ENCODE data around the gene SIRPD.
"Not testable (repeated sequence)": the region's sequence is repeated elsewhere in the genome, so short reads cannot be mapped to it uniquely, and the experiment has no call there.

SIRPD gene

DNA sequence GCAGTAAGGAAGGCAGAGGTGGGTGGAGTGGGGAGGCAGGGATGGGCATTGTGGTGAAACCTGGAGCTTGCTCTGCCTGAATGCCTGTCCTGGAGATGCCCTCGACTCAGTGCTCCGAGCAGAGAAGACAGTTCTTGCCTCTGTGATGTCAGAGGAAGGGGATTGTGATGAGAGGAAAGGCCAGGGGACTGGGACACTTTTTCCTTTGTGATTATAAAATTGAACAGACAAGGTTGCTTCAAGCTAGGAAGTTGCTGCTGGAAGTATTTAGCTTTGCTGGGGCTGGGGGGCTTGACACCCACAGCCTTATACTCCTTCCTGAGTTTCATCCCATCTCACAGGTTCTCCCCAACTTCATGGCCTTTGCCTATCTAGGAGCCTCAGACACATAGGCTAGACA, at the start of gene SIRPD:
TSS of gene SIRPD (minus strand) at position 101 of the 400 bp plus-strand sequence. CDS start at position 49, 52 bp downstream.
- no peak for DNase-seq

DNA sequence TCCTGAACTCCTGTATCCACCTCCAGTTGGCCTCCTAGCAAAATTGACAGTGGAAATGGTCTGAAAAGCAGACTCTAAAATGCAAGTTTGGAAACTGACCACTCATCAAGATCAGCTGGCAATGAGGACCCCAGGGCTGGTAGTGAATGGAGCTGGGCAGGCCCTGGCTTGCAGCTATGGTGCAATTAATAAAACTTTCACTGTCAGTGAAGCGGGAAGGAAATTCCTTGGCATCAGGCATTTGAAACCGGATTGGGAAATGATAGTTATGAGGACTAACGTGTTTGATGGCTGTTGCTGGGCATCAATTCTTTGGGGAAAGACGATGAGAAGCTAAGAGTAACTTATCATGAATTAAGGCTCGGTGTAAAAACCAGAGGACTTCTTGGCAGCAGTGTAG, 43.2 kb upstream of the SIRPD start:
- no peak for DNase-seq

DNA sequence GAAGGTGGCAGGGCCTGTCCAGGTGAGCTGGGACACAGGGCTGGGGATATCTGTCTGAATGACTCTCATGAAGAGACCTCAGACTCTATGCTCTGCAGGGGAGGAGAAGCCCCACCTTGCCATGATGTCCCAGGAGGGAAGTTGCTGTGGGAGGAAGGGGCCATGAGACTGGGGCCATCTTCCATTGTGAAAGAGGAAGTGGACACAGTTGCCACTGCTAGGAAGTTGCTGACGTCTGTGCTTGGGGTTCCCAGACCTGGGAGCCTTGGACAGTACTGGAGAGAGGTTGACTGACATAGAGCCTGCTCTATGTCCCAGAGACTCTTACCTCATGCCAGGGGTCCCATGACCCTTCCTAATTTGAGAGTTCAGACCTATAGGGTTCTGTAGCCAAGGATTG, 37.8 kb upstream of the SIRPD start:
- no peak for DNase-seq

DNA sequence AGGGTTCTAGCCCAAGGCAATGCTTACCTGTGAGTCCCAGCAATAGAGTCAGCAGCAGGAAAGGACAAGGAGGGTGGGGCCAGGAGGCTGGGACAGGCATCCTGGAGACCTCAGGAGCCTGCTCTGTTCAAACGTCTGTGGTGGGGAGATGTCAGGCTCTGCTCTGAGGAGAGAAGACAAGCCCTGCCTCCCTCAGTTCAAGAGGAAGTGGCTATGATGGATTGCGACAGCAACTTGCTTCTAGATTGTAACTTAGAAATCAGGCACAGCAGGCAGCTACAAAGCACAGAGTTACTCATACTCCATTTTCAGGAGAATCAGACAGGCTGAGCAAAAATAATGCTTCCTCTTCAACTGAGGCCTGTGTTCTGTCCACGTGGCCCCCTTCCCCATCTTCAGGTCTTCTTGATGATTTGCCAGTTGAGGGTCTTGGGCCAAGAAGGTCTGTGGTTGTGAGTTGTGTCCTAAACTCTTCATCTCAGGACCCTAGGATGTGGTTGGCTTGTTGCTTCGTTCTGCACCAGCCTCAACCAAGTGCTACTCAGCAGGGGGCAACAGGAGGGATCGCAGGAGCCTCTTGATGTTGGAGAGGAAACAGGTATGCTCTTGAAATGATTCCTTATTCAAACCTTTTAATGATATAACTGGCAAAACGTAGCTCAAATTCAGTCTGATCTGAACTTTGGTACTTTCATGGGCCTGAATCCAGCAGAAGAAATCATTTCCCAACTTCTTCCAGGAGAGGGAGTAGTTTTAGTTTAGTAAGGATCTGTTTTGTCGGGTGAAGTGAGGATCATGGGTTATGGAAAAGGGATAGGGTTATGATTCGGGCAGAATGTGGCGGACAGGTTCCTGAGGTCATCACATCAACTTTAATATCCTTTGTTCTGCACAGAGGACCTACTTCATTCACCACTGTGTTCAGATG, 31.3 kb upstream of the SIRPD start:
- no peak for DNase-seq

DNA sequence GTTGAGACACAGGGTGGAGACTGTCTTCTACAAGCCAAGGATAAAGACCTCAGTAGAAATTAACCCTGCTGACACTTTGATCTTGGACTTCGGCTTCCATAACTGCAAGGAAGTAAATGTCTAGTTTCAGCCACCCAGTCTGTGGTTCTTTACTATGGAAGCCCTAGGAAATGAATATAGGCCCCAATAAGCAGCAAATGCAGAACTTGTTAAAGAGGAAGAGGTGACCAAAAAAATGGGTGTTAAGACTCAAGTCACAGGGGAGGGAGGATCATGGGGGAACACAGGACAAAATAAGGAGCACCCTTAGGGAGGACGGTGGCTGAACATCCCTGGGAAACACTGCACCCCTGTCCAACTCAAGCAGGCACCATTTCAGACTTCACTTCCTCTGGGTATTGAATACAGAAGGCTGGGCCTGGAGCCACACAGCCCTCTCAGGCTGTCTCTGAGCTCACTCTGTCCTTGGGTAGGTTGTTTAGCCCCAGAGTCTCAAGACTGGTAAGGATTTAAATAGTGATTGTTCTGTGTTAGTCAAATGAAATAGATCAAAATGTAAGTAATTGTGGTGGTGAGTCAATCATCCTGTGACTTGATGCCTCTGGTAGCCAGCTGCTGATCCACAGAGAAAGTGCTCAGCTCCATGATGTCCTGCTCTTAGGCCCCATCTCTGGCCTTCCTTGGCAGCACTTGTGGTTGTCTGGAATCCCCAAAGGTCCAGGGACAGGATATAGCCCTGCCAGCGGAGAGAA, 30.5 kb upstream of the SIRPD start:
- DNase-seq = no peak

DNA sequence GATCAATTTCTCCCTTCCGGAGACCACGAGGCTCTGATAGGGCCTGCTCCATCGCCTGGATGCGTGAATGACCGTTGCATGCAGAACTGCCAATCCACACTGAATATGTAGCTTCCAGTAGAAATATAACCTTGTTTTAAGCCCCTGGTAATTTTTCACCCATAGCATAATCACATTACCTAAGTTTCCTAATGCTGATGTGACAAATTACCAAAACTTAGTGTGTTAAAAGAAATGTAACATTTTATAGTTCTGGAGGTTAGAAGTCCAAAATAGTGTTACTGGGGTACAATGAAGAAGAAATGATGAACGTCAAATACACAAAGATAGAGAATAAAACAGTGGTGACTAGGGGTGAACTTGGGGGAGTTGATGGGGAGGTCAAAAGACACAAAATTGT, 22.0 kb upstream of the SIRPD start:
- no peak for DNase-seq

DNA sequence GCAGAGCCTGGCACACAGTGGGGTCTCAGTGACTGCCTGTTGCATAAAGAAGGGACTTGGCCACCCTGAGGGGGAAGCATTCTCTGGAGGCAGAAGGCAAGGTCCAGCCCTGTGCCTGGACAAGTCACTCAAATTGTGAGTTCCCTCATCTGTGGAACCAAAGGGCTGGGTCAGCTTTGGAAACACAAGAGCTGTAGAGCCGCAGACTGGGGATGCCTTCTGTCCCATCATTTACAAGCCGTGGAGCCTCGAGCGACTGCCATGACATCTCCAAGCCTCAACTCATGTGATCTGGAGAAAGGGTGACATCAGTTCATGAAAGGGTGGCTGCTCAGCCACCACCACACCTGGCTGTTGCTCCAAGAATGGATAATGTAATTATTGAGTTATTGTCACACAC, 20.4 kb upstream of the SIRPD start:
- no peak for DNase-seq

DNA sequence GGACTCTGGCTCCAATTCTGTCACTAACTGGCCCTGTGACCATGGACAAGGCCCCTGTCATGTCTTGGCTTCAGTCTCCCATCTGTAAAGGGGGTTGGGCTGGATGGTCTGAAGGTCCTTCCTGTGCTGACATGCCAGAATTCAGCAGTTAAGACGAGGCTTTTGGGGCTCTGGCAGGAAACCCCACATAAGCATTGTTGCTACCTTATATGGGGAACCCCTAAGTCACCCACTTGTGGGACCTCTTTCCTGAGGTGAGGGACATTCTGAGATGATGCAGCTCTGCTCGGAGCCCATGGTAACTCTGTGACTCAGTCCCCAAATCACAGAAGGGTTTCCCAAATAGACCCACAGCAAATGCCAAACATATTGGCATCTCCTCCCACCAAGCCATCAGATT, 19.8 kb upstream of the SIRPD start:
- DNase-seq = not testable (repeated sequence)

DNA sequence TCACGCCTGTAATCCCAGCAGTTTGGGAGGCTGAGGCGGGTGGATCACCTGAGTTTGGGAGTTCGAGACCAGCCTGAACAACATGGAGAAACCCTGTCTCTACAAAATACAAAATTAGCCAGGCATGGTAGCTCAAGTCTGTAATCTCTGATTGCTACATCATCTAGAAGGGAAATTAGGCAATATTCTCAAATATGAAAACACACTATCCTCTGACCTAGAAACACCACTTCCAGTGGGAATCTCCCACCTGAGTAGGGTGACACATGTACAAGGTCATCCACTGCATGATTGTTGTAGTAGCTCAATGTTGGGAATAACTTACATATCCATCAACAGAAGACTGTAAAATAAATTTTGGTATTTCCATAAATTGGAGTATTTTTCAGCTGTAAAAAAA, 19.1 kb upstream of the SIRPD start:
- DNase-seq = no peak

DNA sequence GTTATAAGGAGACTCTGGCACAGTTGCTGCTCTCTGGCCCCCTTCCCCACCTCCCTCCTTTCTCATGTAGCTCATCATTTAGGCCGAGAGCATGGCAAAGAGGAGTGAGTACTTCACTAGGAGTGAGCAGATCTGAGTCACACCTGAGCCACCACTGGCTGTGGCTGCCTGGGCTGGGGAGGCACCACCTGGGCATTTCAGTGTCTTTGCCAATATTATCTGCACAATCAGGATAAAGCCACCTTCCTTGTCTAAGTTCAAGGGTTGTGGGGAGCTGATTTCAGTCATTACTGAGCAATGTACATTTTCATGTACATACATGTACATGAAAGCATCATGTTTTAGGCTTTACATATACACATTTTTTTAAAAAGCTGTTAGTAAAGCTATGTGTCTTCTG, 18.5 kb upstream of the SIRPD start:
- DNase-seq = not testable (repeated sequence)

DNA sequence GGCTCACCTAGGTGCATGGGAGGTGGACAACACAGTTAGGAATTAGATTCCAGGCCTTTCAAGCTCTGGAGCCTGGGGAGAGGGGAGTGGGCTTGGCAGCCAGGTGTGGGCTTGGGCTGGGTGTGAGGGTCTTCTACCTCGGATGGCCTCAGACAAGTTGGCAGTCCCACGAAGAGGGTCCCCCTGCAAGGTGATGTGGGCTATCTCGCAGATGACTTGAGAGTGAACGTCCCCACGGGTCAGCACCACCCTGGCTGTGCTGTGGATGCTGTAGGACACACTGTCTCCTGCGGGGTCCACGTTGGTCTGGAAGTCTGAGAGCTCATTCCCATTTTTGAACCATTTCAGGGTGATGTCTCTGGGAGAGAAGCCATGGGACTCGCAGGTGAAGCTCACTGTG, 14.1 kb upstream of the SIRPD start:
- not testable (repeated sequence) for DNase-seq

DNA sequence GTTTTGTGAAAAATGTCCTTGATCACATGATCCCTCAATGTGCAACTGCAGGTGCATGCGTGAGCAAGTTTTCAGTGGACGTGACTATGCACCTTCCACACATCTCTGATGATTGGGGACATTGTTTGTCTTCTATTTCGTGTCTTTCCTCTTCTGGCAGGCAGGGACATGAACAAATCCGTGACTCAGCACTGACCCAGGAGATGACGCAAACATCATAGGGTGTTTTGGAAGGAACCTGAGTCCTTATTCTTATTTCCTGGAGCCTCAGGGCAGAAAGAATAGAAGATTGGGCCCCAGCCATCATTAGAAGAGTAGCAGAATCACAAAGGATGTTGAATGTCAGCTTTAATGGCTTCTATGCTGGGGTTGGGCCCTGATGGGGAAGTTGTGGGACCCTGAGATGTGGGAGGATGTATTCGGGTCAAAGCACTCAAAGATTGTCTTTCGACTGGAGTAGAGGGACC, 11.9 kb upstream of the SIRPD start:
- no peak for DNase-seq

DNA sequence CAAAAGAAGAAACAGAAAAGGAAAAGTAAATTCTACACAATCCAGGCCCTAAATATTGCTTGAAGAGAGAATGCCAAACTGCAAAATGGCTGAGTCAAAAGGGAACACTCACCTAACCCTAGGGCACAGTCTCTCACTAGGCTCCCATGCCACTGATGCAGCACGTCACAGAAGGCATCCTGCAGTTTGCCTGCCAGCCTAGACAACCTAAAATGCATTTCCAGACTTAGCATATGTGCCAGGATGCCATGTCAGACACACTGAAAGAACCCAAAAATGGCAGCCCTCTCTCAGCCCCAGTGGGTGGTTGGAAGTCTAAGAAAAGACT, 10.6 kb upstream of the SIRPD start:
- no peak for DNase-seq

DNA sequence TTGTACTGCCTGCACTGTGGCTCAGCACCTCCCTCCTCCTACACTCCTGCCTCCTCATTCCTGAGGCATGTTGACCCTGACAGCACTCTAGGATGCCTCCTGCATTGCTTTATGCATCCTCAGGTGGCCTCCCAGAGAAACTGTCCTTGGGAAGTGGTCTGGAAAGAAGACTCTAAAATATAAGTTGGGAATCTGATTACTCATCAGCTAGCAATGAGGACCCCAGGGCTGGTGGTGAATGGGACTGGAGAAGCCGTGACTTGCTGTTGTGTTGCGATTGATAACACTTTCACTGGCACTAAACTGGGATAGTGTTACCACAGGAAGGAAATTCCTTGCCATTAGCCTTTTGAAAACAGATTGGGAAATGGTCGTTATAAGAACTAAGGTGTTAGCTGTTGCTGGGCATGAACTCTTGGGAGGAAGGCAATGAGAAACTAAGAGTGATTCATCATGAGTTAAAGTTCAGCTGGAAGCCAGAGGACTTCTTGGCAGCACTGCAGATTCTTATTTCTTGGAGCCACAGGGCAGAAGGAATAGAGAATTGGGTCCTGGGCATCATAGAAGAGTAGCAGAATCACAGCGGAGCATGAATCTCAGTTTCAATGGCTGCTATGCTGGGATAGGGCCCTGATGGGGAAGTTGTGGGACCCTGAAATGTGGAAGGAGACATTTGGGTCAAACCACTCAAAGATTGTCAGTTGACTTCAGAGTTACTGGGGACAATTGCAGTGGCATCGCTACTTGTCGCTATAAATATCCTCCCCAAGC, 10.1 kb upstream of the SIRPD start:
- DNase-seq = no peak

DNA sequence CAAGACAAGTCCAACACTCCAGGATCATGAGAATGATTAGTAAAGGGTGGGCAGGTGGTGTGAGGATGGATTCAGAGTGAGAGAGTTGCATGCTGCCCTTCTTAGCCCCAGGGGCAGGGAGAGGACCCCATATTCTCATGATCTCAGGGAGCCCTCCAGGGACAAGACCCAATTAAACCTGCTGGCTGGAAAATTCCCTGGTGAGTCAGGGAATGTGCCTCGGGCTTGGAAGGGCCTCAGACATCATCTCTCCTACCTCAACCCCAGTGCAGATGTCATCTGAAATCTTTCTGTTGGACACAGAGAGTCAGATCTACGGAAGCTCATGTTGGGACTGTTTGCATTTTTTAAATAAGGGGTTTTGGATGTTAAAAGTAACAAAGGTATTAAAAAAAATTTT, 9.2 kb upstream of the SIRPD start:
- DNase-seq = no peak

DNA sequence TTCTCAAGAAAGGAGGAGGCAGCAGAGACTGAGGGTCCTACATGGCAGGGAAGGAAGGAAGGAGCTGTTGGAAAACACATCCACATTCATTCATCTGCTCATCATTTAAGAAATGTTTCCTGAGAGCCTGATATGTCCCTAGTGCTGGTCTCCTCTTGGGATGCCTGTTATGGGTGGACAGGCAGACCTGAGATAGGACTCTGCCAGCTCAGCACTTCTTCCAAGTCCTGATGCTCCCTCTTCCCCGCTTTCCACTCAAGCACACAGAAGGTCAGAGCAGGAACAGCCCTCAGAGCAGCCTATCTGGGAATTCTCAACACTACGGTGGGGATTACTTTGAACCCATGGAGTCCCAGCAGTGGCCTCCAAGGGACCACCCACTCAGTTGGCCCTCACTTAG, 8.0 kb upstream of the SIRPD start:
- DNase-seq = no peak

DNA sequence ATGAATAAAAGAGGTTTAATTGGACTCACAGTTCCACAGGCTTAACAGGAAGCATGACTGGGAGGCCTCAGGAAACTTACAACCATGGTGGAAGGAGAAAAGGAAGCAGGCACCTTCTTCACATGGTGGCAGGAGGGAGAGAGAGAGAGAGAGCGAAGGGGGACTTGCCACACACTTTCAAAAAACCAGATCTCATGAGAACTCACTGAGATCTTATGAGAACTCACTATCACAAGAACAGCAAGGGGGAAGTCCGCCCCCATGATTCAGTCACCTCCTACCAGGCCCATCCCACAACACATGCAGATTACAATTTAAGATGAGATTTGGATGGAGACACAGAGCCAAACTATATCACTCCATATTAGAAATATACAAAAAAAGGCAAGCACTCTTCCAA, 6.1 kb upstream of the SIRPD start:
- no peak for DNase-seq

DNA sequence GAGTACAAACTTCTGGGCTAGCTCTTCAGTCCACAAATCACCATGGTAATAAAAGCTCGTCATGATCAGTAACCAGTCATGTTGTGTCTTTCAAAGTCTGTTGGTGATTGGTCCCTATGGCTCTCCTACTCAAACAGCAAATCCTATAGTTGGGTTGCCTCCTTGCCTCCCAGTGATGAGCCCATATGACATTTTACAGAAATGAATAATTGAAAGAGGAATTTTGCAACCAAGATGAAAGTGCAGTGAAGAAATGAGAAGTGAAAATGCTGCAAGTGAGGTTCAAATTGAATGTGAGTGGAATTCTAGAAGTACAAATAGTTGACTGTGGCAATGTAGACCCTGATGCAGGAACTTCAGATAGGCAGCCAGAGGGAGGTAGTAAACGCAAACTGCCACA, 5.1 kb upstream of the SIRPD start:
- DNase-seq = no peak

DNA sequence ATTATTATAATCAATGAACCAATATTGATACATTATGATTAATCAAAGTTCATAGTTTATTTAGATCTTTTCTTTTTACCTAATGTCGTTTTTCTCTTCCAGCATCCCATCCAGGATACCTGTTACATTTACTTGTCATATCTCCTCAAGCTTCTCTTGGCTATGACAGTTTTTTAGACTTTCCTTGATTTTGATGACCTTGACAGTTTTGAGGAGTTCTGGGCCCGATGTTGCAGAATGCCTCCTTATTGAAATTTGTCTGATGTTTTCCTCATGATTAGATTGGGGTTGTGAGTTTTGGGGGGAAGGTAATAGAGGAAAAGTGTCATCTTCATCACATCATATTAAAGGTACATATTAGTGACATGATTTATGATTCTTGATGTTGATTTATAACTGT, 3.8 kb upstream of the SIRPD start:
- no peak for DNase-seq

DNA sequence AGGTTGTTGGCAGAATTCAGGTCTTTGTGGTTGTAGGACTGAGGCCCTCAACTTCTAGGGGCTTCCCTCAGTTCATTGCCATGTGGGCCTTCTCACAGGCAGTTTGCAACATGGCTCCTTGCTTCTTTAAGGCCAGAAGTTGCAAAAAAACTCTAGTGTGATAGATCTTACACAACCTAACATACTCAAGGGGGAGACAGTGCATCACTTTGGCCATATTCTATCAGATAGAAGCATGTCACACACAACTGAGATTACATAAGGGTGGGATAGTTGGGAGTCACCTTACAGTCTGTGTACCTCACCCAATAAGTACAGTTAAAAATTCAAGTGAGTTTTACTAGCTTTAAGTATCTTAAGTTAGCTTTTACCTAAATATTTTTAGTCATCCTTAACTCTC, 1.6 kb downstream of the SIRPD start:
- DNase-seq = no peak

DNA sequence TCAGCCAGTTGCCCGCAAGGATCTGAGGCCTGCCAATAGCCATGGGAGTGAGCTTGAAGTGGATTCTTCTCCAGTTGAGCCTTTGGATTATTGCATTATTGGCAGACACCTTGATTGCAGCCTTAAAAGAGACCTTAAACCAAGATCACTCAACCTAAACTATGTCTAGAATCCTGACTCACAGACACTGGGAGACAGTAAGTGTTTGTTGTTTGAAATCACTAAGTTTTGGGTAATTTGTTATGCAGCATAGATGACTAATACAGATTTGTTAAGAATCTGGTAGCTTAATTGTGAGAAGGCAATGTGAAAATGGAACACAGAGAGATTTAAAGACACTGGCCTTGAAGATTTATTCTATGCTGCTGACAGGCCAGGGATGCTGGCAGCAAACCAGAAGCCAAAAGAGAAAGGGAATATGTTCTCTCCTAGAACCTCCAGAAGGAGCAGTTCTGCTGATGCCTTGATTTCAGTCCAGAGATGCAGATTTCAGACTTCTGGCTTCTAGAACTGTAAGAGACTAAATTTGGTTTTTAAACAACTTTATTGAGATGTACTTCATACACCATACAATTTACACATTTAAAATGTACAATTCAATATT, 17.6 kb downstream of the SIRPD start:
- DNase-seq = no peak

DNA sequence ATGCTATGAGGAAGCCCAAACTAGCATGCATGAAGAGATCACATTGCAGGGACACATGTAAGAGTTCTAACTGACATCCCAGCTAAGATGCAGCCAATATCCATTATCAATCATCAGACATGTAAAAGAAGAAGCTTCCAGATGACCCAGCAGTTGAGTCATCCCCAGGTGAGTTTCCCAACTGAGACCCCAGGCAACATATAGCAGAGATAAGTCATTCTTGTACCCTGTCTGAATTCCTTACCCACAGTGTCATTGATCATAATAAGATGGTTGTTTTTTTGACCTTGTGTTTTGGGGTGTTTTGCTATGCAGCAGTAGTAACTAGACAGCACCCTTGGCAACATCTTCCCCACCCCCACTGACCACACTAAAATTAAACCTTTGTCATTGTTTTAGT, 18.9 kb downstream of the SIRPD start:
- no peak for DNase-seq

DNA sequence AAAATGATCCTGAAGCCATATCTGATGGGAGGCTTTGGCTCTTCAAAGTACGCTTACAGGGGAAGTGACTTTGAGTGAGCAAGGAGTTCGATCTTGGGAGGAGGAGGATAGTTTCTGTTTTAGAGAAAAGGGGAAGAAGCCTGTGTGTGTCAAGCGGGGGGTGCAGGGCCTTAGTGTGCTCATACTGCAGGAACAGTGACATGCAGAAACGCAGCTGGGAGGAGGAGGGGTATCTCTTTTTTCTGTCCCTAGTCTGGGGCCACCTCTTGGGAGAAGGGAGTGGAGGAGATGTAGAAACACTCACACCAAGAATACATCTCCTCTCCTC, 19.8 kb downstream of the SIRPD start:
- no peak for DNase-seq
